Measurements from ENCODE around the gene GANAB. TPM values are rescaled to one million over a fixed set of nuclear protein-coding genes. Genes with fewer than 3 reads are reported as not detected.

GANAB gene
- total and polyA plus RNA-seq, 2 of the 4 experiments (the other 2 are of a cell fraction) = 209 to 344 TPM

DNA sequence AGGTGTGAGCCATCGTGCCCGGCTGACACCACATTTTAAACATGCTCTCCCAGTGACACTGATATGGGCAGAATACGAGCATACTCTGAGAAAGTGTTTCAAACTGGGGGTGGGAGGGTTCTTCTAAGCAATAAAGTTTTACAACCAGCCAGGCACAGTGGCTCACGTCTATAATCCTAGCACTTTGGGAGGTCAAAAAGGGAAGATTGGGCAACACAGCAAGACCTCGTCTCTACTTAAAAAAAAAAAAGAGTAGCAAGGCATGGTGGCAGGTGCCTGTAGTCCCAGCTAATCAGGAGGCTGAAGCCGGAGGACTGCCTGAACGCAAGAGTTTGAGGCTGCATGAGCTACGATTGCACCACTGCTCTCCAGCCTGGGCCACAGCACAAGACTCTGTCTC, 2.2 kb downstream of the GANAB start:
- Histone ChIP-seq H3K18ac (ENCODE audit: low read depth, low read length) (no peak overlapping the region), H3K14ac (replicated peaks; ENCODE audit: low read depth, low read length) (no peak overlapping the region), H3K4me1 (ENCODE audit: control insufficient read depth, insufficient read depth, low read length) (peaks cover 6% of the 10 kb centered on the region; the same call in 1 of the 2 replicates), H2AK5ac (ENCODE audit: low read depth, low read length) (no peak overlapping the region), H3K9ac (ENCODE audit: low read depth, low read length) (no peak overlapping the region), H4K8ac (ENCODE audit: low read depth in 2 of 2, low read length in 2 of 2) (no peak overlapping the region), H3K4me2 (ENCODE audit: low read depth, low read length) (no peak overlapping the region), H2BK120ac (ENCODE audit: low read depth, low read length) (no peak overlapping the region), H2AK9ac (replicated peaks; ENCODE audit: low read depth, low read length, poor library complexity) (no peak overlapping the region), H3K4ac (ENCODE audit: low read depth, low read length) (no peak overlapping the region), H3K56ac (ENCODE audit: extremely low read depth, insufficient read depth, low read length) (no peak overlapping the region), H2AFZ (replicated peaks; ENCODE audit: low read length, poor library complexity) (no peak overlapping the region), H2BK15ac (ENCODE audit: low read depth, low read length) (no peak overlapping the region), H3K4me3 (ENCODE audit: insufficient read depth, low read depth, low read length) (no peak overlapping the region), H3K9me3 (ENCODE audit: control insufficient read depth, insufficient read depth, low read length) (no peaks in the 10 kb centered on the region), H2BK20ac (ENCODE audit: low read depth, low read length) (no peak overlapping the region), H4K5ac (ENCODE audit: low read depth, low read length) (no peak overlapping the region), H3K9me1 (ENCODE audit: insufficient read depth, low read length) (peaks cover 9% of the 10 kb centered on the region; the same call in 1 of the 2 replicates), H3K36me3 (ENCODE audit: control insufficient read depth, insufficient read depth, low read length) (peaks cover 36% of the 10 kb centered on the region), H3K79me1 (ENCODE audit: low read depth in 1 of 2, low read length in 2 of 2) (peaks cover 5 to 49% of the 10 kb centered on the region in 2 experiments; a peak in 3 of 4 replicates), H2BK5ac (ENCODE audit: low read depth, low read length, poor library complexity, severe bottlenecking) (no peak overlapping the region), H3K23ac (ENCODE audit: low read depth, low read length) (no peak overlapping the region), H3K27me3 (ENCODE audit: control insufficient read depth, insufficient read depth, low read length) (no peaks in the 10 kb centered on the region), H3K27ac (ENCODE audit: insufficient read depth, low read length) (no peak overlapping the region), H4K91ac (ENCODE audit: insufficient read depth, low read depth, low read length) (no peak overlapping the region), H4K20me1 (ENCODE audit: insufficient read depth, low read length) (peaks cover 23% of the 10 kb centered on the region; the same call in 1 of the 2 replicates)
- no TSS peak for BruUV-seq (replicated peaks)
- no CpG with 5 or more reads among the region's 8 CpGs for WGBS, 2 experiments (ENCODE audit: extremely low coverage in 2 of 2, insufficient read length in 1 of 2)
- DNase-seq (no peak), ATAC-seq (ENCODE audit: low read depth) (no peak)
- dilution Hi-C loops (cut with HindIII; ENCODE audit: low sequenced_read_pairs, unreplicated experiment) = no loop called here
- in situ Hi-C loops (cut with MboI; ENCODE audit: low sequenced_read_pairs) = no loop called here
- POLR2A ChIA-PET (ENCODE audit: unreplicated experiment) = no interaction called here
- CTCF ChIA-PET = interaction anchor here (1.1 kb wide), 1 partner anchor 21 kb away, joined by 3 read pairs; no protein-coding TSS in a partner anchor
- intact Hi-C loops (cut with micrococcal nuclease) = no loop called here
- no peak for TF ChIP-seq BHLHE40 (IDR thresholded peaks at IDR 0.05; ENCODE audit: low read depth, low read length)
- TF ChIP-seq, protein P1, sequence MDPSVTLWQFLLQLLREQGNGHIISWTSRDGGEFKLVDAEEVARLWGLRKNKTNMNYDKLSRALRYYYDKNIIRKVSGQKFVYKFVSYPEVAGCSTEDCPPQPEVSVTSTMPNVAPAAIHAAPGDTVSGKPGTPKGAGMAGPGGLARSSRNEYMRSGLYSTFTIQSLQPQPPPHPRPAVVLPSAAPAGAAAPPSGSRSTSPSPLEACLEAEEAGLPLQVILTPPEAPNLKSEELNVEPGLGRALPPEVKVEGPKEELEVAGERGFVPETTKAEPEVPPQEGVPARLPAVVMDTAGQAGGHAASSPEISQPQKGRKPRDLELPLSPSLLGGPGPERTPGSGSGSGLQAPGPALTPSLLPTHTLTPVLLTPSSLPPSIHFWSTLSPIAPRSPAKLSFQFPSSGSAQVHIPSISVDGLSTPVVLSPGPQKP (IDR thresholded peaks at IDR 0.05; ENCODE audit: borderline replicate concordance, low read depth, low read length) = no peak
- TF ChIP-seq RAD21 (IDR thresholded peaks at IDR 0.05; ENCODE audit: low read length) = no peak
- TF ChIP-seq CEBPB (IDR thresholded peaks at IDR 0.05; ENCODE audit: low read depth, low read length) = no peak
- TF ChIP-seq MXI1 (IDR thresholded peaks at IDR 0.05; ENCODE audit: borderline replicate concordance, low read depth, low read length) = no peak
- TF ChIP-seq, protein P2, sequence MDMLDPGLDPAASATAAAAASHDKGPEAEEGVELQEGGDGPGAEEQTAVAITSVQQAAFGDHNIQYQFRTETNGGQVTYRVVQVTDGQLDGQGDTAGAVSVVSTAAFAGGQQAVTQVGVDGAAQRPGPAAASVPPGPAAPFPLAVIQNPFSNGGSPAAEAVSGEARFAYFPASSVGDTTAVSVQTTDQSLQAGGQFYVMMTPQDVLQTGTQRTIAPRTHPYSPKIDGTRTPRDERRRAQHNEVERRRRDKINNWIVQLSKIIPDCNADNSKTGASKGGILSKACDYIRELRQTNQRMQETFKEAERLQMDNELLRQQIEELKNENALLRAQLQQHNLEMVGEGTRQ (IDR thresholded peaks at IDR 0.05; ENCODE audit: low read depth, low read length) = no peak
- no peak for TF ChIP-seq RCOR1 (IDR thresholded peaks at IDR 0.05; ENCODE audit: insufficient replicate concordance, low read length)
- TF ChIP-seq SMC3 (IDR thresholded peaks at IDR 0.05; ENCODE audit: low read depth, low read length) = no peak
- no peak for TF ChIP-seq MAZ (IDR thresholded peaks at IDR 0.05; ENCODE audit: borderline replicate concordance, low read depth, low read length)
